ENCODE results near the gene ELP4. TPM values are rescaled to one million over a fixed set of nuclear protein-coding genes. Genes with fewer than 3 reads are reported as not detected.

The ELP4 gene
- total and polyA plus RNA-seq, 2 donors (not counting 1 experiment from before 2014, with no cell fraction given) = 7.1 to 31.3 TPM

DNA sequence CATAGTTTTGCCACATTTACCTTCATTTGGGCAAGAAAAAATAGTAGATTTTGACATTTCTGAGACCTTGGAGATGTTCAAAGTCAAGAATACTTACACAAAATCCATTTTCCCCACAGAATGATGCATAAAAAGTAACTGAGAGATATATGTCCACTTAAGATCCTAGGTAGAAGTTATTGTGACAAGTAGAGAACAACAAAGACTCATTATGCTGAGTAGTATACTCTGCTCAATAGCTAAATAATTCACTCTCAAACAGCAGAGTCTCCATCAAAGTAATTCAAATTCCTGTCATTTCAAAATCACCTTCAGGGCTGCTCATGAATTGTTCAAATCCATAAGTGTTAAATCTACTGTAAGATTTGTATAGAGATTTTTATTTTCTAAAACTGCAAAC is 35.5 kb upstream of the ELP4 start:
- Mint-ChIP-seq H3K9me3 (ENCODE audit: insufficient read depth) (no peaks in the 10 kb centered on the region), H3K4me3 (no peak overlapping the region), H3K4me1 (no peaks in the 10 kb centered on the region), H3K27ac (no peak overlapping the region), H3K27me3 (no peaks in the 10 kb centered on the region)
- Histone ChIP-seq H3K4me2 (replicated peaks; ENCODE audit: low read depth, low read length, poor library complexity, severe bottlenecking) (no peak overlapping the region), H3K79me2 (ENCODE audit: control insufficient read depth, insufficient read depth, low read length) (peaks cover 3% of the 10 kb centered on the region), H4K20me1 (ENCODE audit: control insufficient read depth, insufficient read depth, low read length, poor library complexity, severe bottlenecking) (no peaks in the 10 kb centered on the region), H3K9me3 (ENCODE audit: control extremely low read depth in 1 of 3, control insufficient read depth in 2 of 3, insufficient read depth in 1 of 3, low read length in 2 of 3) (no peaks in the 10 kb centered on the region), H3K4me3 (ENCODE audit: control extremely low read depth in 1 of 5, extremely low read depth in 1 of 5, insufficient read depth in 1 of 5, low read depth in 2 of 5, low read length in 4 of 5) (no peak overlapping the region), H3K4me1 (ENCODE audit: control insufficient read depth in 2 of 2, insufficient read depth in 2 of 2, low read length in 2 of 2) (no peaks in the 10 kb centered on the region), H3K9ac (ENCODE audit: low read length) (no peak overlapping the region), H2AFZ (ENCODE audit: insufficient read depth, low read depth, low read length, poor library complexity, severe bottlenecking) (no peak overlapping the region), H3K36me3 (replicated peaks in 1 of 2; ENCODE audit: control extremely low read depth in 1 of 2, control insufficient read depth in 1 of 2, extremely low read depth in 1 of 2, insufficient read depth in 2 of 2, low read length in 1 of 2) (no peaks in the 10 kb centered on the region), H3K27me3 (replicated peaks in 1 of 4; ENCODE audit: control extremely low read depth in 1 of 4, control insufficient read depth in 3 of 4, insufficient read depth in 4 of 4, low read length in 3 of 4) (no peaks in the 10 kb centered on the region), H3K27ac (ENCODE audit: low read length in 2 of 2) (no peak overlapping the region)
- POLR2A ChIA-PET = no interaction called here
- ATAC-seq (ENCODE audit: low read depth) = no peak
- CTCF ChIA-PET = no interaction called here
- DNase-seq = no peak
- TF ChIP-seq EZH2 (IDR thresholded peaks at IDR 0.05; ENCODE audit: borderline replicate concordance, insufficient read depth, low read depth, low read length, poor library complexity, severe bottlenecking) = no peak
- TF ChIP-seq, protein P1, sequence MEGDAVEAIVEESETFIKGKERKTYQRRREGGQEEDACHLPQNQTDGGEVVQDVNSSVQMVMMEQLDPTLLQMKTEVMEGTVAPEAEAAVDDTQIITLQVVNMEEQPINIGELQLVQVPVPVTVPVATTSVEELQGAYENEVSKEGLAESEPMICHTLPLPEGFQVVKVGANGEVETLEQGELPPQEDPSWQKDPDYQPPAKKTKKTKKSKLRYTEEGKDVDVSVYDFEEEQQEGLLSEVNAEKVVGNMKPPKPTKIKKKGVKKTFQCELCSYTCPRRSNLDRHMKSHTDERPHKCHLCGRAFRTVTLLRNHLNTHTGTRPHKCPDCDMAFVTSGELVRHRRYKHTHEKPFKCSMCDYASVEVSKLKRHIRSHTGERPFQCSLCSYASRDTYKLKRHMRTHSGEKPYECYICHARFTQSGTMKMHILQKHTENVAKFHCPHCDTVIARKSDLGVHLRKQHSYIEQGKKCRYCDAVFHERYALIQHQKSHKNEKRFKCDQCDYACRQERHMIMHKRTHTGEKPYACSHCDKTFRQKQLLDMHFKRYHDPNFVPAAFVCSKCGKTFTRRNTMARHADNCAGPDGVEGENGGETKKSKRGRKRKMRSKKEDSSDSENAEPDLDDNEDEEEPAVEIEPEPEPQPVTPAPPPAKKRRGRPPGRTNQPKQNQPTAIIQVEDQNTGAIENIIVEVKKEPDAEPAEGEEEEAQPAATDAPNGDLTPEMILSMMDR (IDR thresholded peaks at IDR 0.05) = no peak
- intact Hi-C loops (cut with micrococcal nuclease) = no loop called here

GRCh38 chr11:31477528-31478222 is 31.9 kb upstream of the ELP4 start:
- no peaks in the 10 kb centered on the region for H3K9me3 ChIP-seq (ENCODE audit: control extremely low read depth in 1 of 3, control insufficient read depth in 2 of 3, insufficient read depth in 1 of 3, low read length in 2 of 3)
- H3K27me3 Mint-ChIP-seq = no peaks in the 10 kb centered on the region
- H3K27ac ChIP-seq (ENCODE audit: low read length in 2 of 2) = no peak overlapping the region
- WGBS (ENCODE audit: insufficient coverage) = 98% methylated on average over 4 of the region's 6 CpGs
- ATAC-seq (ENCODE audit: low read depth) (no peak), DNase-seq (no peak)
- H3K9ac ChIP-seq (ENCODE audit: low read length) = no peak overlapping the region
- H3K9me3 Mint-ChIP-seq (ENCODE audit: insufficient read depth) = no peaks in the 10 kb centered on the region
- H3K27ac Mint-ChIP-seq = no peak overlapping the region
- H3K36me3 ChIP-seq (replicated peaks in 1 of 2; ENCODE audit: control extremely low read depth in 1 of 2, control insufficient read depth in 1 of 2, extremely low read depth in 1 of 2, insufficient read depth in 2 of 2, low read length in 1 of 2) = no peaks in the 10 kb centered on the region
- no peaks in the 10 kb centered on the region for H3K27me3 ChIP-seq (replicated peaks in 1 of 4; ENCODE audit: control extremely low read depth in 1 of 4, control insufficient read depth in 3 of 4, insufficient read depth in 4 of 4, low read length in 3 of 4)
- no peaks in the 10 kb centered on the region for H3K4me1 Mint-ChIP-seq
- no peak overlapping the region for H2AFZ ChIP-seq (ENCODE audit: insufficient read depth, low read depth, low read length, poor library complexity, severe bottlenecking)
- no peak for TF ChIP-seq EZH2 (IDR thresholded peaks at IDR 0.05; ENCODE audit: borderline replicate concordance, insufficient read depth, low read depth, low read length, poor library complexity, severe bottlenecking)
- TF ChIP-seq, protein P1 (IDR thresholded peaks at IDR 0.05) = no peak
- CTCF ChIA-PET = no interaction called here
- no peaks in the 10 kb centered on the region for H3K4me1 ChIP-seq (ENCODE audit: control insufficient read depth in 2 of 2, insufficient read depth in 2 of 2, low read length in 2 of 2)
- H3K4me3 Mint-ChIP-seq = no peak overlapping the region
- intact Hi-C loops (cut with micrococcal nuclease) = no loop called here
- H3K79me2 ChIP-seq (ENCODE audit: control insufficient read depth, insufficient read depth, low read length) = peaks cover 3% of the 10 kb centered on the region
- H3K4me2 ChIP-seq (replicated peaks; ENCODE audit: low read depth, low read length, poor library complexity, severe bottlenecking) = no peak overlapping the region
- H3K4me3 ChIP-seq (ENCODE audit: control extremely low read depth in 1 of 5, extremely low read depth in 1 of 5, insufficient read depth in 1 of 5, low read depth in 2 of 5, low read length in 4 of 5) = no peak overlapping the region
- POLR2A ChIA-PET = no interaction called here
- H4K20me1 ChIP-seq (ENCODE audit: control insufficient read depth, insufficient read depth, low read length, poor library complexity, severe bottlenecking) = no peaks in the 10 kb centered on the region

Measured in B cell (primary cell).